ENCODE measurements around the gene ILF2. TPM values are rescaled to one million over a fixed set of nuclear protein-coding genes. Genes with fewer than 3 reads are reported as not detected.

Gene ILF2
- total RNA-seq, 1 donor from 2014 or later: 157 TPM

DNA sequence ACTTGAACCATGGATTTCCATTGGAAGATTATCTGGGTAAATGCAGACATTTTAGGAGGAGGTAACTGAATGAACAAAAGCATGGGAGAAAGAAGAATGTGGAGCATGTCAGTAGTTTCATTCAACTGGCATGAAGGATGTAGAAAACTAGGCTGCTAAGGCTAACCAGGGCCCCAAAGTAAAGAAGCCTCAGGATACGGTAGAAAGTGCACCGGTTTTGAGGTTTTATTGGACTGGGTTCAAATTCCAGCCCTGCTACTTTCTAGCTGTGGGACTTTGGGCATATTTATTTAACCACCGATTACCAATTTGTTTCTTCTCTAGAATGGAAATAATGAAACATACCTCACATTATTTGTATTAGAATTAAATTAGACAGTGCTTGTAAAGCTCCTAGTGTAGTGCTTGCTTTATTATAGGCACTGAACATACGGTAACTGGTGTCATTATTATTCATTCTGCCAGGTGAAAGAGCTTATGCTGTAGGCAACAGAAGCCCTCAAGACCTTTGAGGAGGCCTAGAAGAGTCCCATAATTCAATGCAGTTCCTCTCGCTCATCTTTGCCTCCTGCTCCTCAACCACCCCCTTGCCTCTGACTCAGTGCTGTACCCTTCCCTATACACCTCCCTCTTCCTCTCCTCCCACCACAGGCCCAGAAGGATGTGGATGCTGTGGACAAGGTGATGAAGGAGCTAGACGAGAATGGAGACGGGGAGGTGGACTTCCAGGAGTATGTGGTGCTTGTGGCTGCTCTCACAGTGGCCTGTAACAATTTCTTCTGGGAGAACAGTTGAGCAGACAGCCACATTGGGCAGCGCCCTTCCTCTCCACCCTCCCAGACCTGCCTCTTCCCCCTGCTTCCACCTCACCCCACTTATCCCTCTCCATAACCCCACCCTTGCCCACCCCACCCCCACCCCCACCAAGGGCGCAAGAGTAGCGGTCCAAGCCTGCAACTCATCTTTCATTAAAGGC is 39.5 kb downstream of the ILF2 start:
- Mint-ChIP-seq H3K36me3 (ENCODE audit: unreplicated experiment) (peaks cover 5% of the 10 kb centered on the region), H3K4me1 (ENCODE audit: unreplicated experiment) (peaks cover 69% of the 10 kb centered on the region), H3K4me3 (ENCODE audit: unreplicated experiment) (no peak overlapping the region), H3K9me3 (ENCODE audit: unreplicated experiment) (no peaks in the 10 kb centered on the region), H3K27ac (ENCODE audit: unreplicated experiment) (peak overlapping the region; percentile 28), H3K27me3 (ENCODE audit: unreplicated experiment) (no peaks in the 10 kb centered on the region)
- DNase-seq (ENCODE audit: extremely low spot score, unreplicated experiment): no peak
- TF ChIP-seq, protein P1, sequence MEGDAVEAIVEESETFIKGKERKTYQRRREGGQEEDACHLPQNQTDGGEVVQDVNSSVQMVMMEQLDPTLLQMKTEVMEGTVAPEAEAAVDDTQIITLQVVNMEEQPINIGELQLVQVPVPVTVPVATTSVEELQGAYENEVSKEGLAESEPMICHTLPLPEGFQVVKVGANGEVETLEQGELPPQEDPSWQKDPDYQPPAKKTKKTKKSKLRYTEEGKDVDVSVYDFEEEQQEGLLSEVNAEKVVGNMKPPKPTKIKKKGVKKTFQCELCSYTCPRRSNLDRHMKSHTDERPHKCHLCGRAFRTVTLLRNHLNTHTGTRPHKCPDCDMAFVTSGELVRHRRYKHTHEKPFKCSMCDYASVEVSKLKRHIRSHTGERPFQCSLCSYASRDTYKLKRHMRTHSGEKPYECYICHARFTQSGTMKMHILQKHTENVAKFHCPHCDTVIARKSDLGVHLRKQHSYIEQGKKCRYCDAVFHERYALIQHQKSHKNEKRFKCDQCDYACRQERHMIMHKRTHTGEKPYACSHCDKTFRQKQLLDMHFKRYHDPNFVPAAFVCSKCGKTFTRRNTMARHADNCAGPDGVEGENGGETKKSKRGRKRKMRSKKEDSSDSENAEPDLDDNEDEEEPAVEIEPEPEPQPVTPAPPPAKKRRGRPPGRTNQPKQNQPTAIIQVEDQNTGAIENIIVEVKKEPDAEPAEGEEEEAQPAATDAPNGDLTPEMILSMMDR (IDR thresholded peaks at IDR 0.05): no peak

DNA sequence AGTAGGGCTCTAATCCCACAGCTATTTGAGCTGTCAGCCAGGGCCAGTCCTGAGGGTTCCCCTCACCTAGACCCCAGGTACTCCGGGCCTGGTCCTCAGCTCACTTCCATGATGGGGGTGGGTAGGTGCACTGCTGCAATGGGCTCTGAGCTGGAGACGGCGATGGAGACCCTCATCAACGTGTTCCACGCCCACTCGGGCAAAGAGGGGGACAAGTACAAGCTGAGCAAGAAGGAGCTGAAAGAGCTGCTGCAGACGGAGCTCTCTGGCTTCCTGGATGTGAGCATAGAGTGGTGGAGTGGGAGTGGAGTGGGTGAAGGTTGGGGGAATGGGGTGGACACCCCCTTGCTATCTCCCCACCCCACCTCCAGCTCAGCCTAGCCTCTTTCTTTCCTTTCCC is 40.4 kb downstream of the ILF2 start:
- TF ChIP-seq, protein P1 (IDR thresholded peaks at IDR 0.05): no peak
- no peak overlapping the region for H3K4me3 Mint-ChIP-seq (ENCODE audit: unreplicated experiment)
- H3K4me1 Mint-ChIP-seq (ENCODE audit: unreplicated experiment): peaks cover 72% of the 10 kb centered on the region
- peak overlapping the region; percentile 63 for H3K27ac Mint-ChIP-seq (ENCODE audit: unreplicated experiment)
- H3K9me3 Mint-ChIP-seq (ENCODE audit: unreplicated experiment): no peaks in the 10 kb centered on the region
- H3K27me3 Mint-ChIP-seq (ENCODE audit: unreplicated experiment): no peaks in the 10 kb centered on the region
- H3K36me3 Mint-ChIP-seq (ENCODE audit: unreplicated experiment): peaks cover 5% of the 10 kb centered on the region
- no peak for DNase-seq (ENCODE audit: extremely low spot score, unreplicated experiment)

DNA sequence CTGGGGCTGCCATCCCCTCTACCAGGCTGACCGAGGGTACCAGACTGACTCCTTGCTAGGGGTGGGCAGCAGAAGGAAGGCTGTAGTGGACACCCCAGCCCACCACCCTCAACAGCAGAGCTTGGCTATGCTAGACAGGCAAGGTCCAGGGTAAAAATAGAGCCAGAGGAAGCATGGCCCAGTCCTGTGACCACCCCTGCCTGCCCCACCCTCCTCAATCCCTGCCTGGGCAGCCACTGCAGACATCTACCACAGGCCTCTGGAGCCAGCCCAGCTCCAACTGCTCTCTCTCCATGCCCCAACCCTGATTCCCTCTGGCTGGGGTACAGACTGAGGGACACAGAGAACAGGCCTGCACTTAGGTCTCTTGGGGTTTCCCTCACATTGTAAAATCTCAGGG is 40.8 kb downstream of the ILF2 start:
- TF ChIP-seq, protein P1 (IDR thresholded peaks at IDR 0.05): no peak
- H3K9me3 Mint-ChIP-seq (ENCODE audit: unreplicated experiment): no peaks in the 10 kb centered on the region

DNA sequence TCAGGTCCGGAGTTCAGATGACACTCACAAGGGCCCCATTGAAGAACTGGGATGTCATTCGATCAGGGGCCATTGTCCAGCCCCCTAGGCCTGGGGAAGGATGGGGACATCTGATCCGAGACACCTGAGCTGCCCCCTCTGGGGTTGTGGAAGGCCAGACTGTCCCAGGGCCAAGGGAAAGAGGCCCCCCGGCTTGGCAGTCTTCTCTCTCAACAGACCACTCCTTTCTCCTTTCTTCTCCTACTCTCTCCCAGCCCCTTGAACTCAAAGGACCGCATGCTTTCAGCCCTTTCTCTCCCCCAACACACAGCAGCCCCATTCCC is 41.5 kb downstream of the ILF2 start:
- Mint-ChIP-seq H3K27ac (ENCODE audit: unreplicated experiment) (peak overlapping the region; percentile 64), H3K27me3 (ENCODE audit: unreplicated experiment) (no peaks in the 10 kb centered on the region), H3K36me3 (ENCODE audit: unreplicated experiment) (peaks cover 5% of the 10 kb centered on the region), H3K9me3 (ENCODE audit: unreplicated experiment) (no peaks in the 10 kb centered on the region), H3K4me3 (ENCODE audit: unreplicated experiment) (no peak overlapping the region), H3K4me1 (ENCODE audit: unreplicated experiment) (peaks cover 78% of the 10 kb centered on the region)
- DNase-seq (ENCODE audit: extremely low spot score, unreplicated experiment): no peak
- TF ChIP-seq, protein P1 (IDR thresholded peaks at IDR 0.05): no peak

More for the DNA sequence above, 40.8 kb downstream of the ILF2 start:
- H3K27me3 Mint-ChIP-seq (ENCODE audit: unreplicated experiment): no peaks in the 10 kb centered on the region
- H3K4me1 Mint-ChIP-seq (ENCODE audit: unreplicated experiment): peaks cover 75% of the 10 kb centered on the region
- no peak overlapping the region for H3K4me3 Mint-ChIP-seq (ENCODE audit: unreplicated experiment)
- no peak for DNase-seq (ENCODE audit: extremely low spot score, unreplicated experiment)
- H3K36me3 Mint-ChIP-seq (ENCODE audit: unreplicated experiment): peaks cover 4% of the 10 kb centered on the region
- H3K27ac Mint-ChIP-seq (ENCODE audit: unreplicated experiment): peak overlapping the region; percentile 64

DNA sequence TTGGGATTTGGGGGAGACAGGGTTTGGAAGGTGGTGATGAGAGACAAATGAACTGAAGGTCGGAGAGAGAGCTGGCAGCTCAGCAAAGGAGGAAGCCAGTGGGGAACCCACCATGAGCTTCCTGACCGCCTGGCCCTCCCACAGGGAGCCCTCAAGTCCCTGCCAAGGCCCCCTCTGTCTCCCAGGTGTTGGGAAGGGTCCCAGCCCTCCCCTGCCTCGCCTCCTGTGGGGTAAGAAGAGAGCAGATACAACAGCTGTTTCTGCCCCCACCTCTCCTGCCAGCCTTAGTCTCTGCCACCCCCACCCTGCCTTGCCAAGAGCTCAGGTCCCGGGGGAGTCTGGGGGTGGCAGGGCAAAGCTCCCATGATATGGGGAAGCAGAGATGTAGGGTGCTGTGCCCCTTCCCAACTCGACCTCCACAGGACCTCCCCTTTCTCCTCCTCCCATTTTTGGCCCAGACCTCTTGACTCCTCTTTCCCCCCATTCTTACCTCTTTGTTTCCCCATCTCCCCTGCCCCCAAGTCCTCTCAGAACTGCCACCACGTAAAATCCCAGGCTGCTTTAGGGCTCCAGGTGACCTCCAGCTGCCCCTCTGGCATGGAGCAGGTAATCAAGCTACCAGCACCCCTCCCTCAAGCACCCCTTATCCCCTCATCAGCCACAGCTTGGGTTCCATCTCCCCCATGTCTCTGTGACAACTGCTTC is 42.0 kb downstream of the ILF2 start:
- DNase-seq (ENCODE audit: extremely low spot score, unreplicated experiment): no peak
- Mint-ChIP-seq H3K27ac (ENCODE audit: unreplicated experiment) (peak overlapping the region; percentile 49), H3K4me3 (ENCODE audit: unreplicated experiment) (no peak overlapping the region), H3K9me3 (ENCODE audit: unreplicated experiment) (no peaks in the 10 kb centered on the region), H3K36me3 (ENCODE audit: unreplicated experiment) (peaks cover 10% of the 10 kb centered on the region), H3K27me3 (ENCODE audit: unreplicated experiment) (no peaks in the 10 kb centered on the region), H3K4me1 (ENCODE audit: unreplicated experiment) (peaks cover 82% of the 10 kb centered on the region)
- TF ChIP-seq, protein P1 (IDR thresholded peaks at IDR 0.05): no peak
